ENCODE results near the gene ZFYVE28.

DNA sequence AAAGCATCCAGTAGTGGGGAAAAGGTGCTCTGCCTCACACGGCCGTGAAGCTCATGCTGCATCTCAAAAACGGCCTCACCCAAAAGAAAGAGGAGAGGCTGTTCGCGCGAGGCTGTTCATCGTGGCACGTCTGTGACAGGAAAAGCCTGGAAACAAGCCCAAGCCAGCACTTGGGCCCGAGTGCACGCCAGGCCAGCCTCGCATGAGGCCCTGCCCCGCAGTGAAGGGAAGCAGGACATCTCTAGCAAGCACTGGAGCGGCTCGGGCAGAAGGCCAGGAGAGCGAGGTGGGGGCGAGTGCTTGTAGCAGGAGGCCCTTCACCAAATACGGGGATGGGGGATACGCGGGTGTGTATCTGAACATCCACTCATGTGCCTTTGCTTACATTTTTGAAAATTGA, 116.6 kb downstream of the ZFYVE28 start:
- TF ChIP-seq CTCF (IDR thresholded peaks at IDR 0.05; ENCODE audit: insufficient read depth, low read length, poor library complexity, severe bottlenecking) (no peak), EZH2phosphoT487 (conservative IDR thresholded peaks at IDR 0.05; ENCODE audit: low read length) (no peak)

All from SU-DHL-6 (cell line).